Ovary (tissue), 9 donors: ENCODE results near the gene WDFY4. TPM values are rescaled to one million over a fixed set of nuclear protein-coding genes. Genes with fewer than 3 reads are reported as not detected.

Experiments
- DNase-seq, 5 donors: peaks; one replicate each; pipeline ENCODE4 v3.0.0-alpha.2; 2019 to 2020
- H3K27ac ChIP-seq, 2 donors: fragments of 200-600 bp; one replicate each; pipeline versions ENCODE4 v1.5.1 to v1.8.0; 2019 to 2022
- H3K27me3 ChIP-seq: fragments of 200-600 bp; one replicate; pipeline ENCODE4 v1.8.0; 2022
- H3K36me3 ChIP-seq: fragments of 200-600 bp; sonication (generic); one replicate; pipeline ENCODE4 v1.5.1; 2019
- H3K4me1 ChIP-seq: one replicate; pipeline ENCODE4 v1.8.1; 2013; ENCODE audit warnings: mild to moderate bottlenecking, moderate library complexity; ENCODE audit not compliant: insufficient read depth
- H3K4me3 ChIP-seq: fragments of 200-600 bp; sonication (generic); one replicate; pipeline ENCODE4 v1.5.1; 2017
- H3K9me3 ChIP-seq, 2 donors: fragments of 200-600 bp in 1 of 2; sonication (generic) in 1 of 2; one replicate each; pipeline versions ENCODE4 v1.5.1 to v1.8.1; 2013 to 2019; ENCODE audit warnings: mild to moderate bottlenecking in 1 of 2, moderate library complexity in 1 of 2
- CTCF ChIP-seq, 3 donors: fragments of 450-650 bp in 2 of 3; fragments of 200-600 bp in 1 of 3; IDR thresholded peaks; one replicate each; pipeline versions ENCODE4 v1.5.1 to v1.8.0; 2016 to 2022; ENCODE audit warnings: antibody characterized with exemption in 3 of 3, mild to moderate bottlenecking in 1 of 3
- EP300 ChIP-seq: sonication (generic); formaldehyde crosslinking; IDR thresholded peaks from one replicate; pipeline ENCODE4 v1.6.1; 2017; ENCODE audit warnings: antibody characterized with exemption
- POLR2A ChIP-seq: fragments of 450-650 bp; IDR thresholded peaks from one replicate; pipeline ENCODE4 v1.6.1; 2017; ENCODE audit warnings: antibody characterized with exemption, mild to moderate bottlenecking, moderate library complexity
- WGBS, 3 donors: extraction: QIAGEN DNeasy Blood & Tissue Kit in 1 of 3; methylation state at CpG; one replicate each; pipeline versions ENCODE4 v1.1.5 to v1.1.7; 2013 to 2017; 5-methylcytosine and 5-hydroxymethylcytosine counted together
- intact Hi-C, 4 donors: fragments of 100-400 bp; cut with DNase I; formaldehyde crosslinking; loops; one replicate each; pipeline versions ENCODE4 v1.11.0 to v1.15.1; 2022 to 2023
- polyA plus RNA-seq, 2 donors: library from polyadenylated mRNA; stranded (reverse); fragments of 200-250 nt in 1 of 2; fragments of 350-450 nt in 1 of 2; fragmentation: Illumina TruSeq in 1 of 2; extraction: RNeasy Lipid Tissue Mini Kit (QIAGEN cat#74804) in 1 of 2; gene quantifications; one replicate each; pipeline ENCODE4 v1.2.3, GENCODE V29; 2013 to 2014
- total RNA-seq, 7 donors: library from RNA; depleted of rRNA in 2 of 7; stranded (reverse); fragments of >200 nt in 2 of 7; fragmentation: NEBNext Ultra II Directional in 3 of 7; extraction: Animal tissue kit (Norgen Biotek cat#: 25700) in 3 of 7; gene quantifications; one replicate each; pipeline versions ENCODE4 v1.1.0 to v1.2.4, GENCODE V29; 2016 to 2023
- donor health status: DM: no; HTN: no; CAD: no; lungs with moderate emphysema.
- donor health status: DM: no; HTN: no; CAD: no.
- donor health status: Bipolar disorder and iron deficiency.
- donor health status: DM: yes; HTN: yes; CAD: no.
- donor health status: DM: no; HTN: no; CAD: no.
- donor health status: DM: yes; HTN: yes; CAD: no.

WDFY4 gene
- total and polyA plus RNA-seq, 9 donors: 0.54 to 4.2 (median 1.7) TPM

GRCh38 chr10:48792687-48793096 is 108.0 kb downstream of the WDFY4 start:
- Histone ChIP-seq H3K4me3 (no peak overlapping the region), H3K27me3 (no peaks in the 10 kb centered on the region), H3K36me3 (no peaks in the 10 kb centered on the region), H3K27ac (no peak overlapping the region), H3K4me1 (peaks cover 2% of the 10 kb centered on the region), H3K9me3 (no peaks in the 10 kb centered on the region)
- 40 to 56% (median 45%) methylated on average over 4 of the region's 4 CpGs for WGBS, 3 donors
- intact Hi-C loops: no loop called here
- DNase-seq: no peak
- TF ChIP-seq POLR2A: no peak

- Histone ChIP-seq H3K27ac (no peak overlapping the region), H3K4me3 (no peak overlapping the region), H3K27me3 (no peaks in the 10 kb centered on the region), H3K4me1 (peaks cover 2% of the 10 kb centered on the region), H3K9me3 (no peaks in the 10 kb centered on the region), H3K36me3 (no peaks in the 10 kb centered on the region)
- 86 to 92% (median 86%) methylated on average over 9 of the region's 9 CpGs for WGBS, 3 donors
- DNase-seq: no peak
- intact Hi-C loops: no loop called here
- TF ChIP-seq CTCF (IDR thresholded peaks at IDR 0.05): no peak
- TF ChIP-seq EP300: no peak
- TF ChIP-seq POLR2A: no peak
Observed at GRCh38 chr10:48794074-48794473, 109.4 kb downstream of the WDFY4 start.

GRCh38 chr10:48796713-48797245 is 112.1 kb downstream of the WDFY4 start:
- 96 to 100% (median 96%) methylated on average over 2 of the region's 2 CpGs for WGBS, 3 donors
- TF ChIP-seq CTCF (IDR thresholded peaks at IDR 0.05) (no peak), EP300 (no peak), POLR2A (no peak)
- no peaks in the 10 kb centered on the region for H3K36me3 ChIP-seq

GRCh38 chr10:48797830-48798229 is 113.2 kb downstream of the WDFY4 start:
- DNase-seq: no peak
- no peaks in the 10 kb centered on the region for H3K27me3 ChIP-seq
- no peaks in the 10 kb centered on the region for H3K9me3 ChIP-seq
- TF ChIP-seq CTCF (IDR thresholded peaks at IDR 0.05) (no peak), POLR2A (no peak), EP300 (no peak)
- H3K4me3 ChIP-seq: no peak overlapping the region
- H3K27ac ChIP-seq: no peak overlapping the region
- H3K36me3 ChIP-seq: no peaks in the 10 kb centered on the region
- intact Hi-C loops: no loop called here
- 87 to 90% (median 88%) methylated on average over 4 of the region's 4 CpGs for WGBS, 3 donors
- no peaks in the 10 kb centered on the region for H3K4me1 ChIP-seq

More at GRCh38 chr10:48796713-48797245, 112.1 kb downstream of the WDFY4 start:
- H3K9me3 ChIP-seq: no peaks in the 10 kb centered on the region
- H3K4me1 ChIP-seq: no peaks in the 10 kb centered on the region
- intact Hi-C loops: no loop called here
- H3K27me3 ChIP-seq: no peaks in the 10 kb centered on the region
- H3K4me3 ChIP-seq: no peak overlapping the region
- H3K27ac ChIP-seq: no peak overlapping the region
- DNase-seq: no peak

GRCh38 chr10:48798481-48799254 is 114.0 kb downstream of the WDFY4 start:
- Histone ChIP-seq H3K9me3 (no peaks in the 10 kb centered on the region), H3K4me1 (no peaks in the 10 kb centered on the region), H3K27me3 (no peaks in the 10 kb centered on the region), H3K36me3 (no peaks in the 10 kb centered on the region), H3K4me3 (no peak overlapping the region), H3K27ac (no peak overlapping the region)
- intact Hi-C loops: no loop called here
- no peak for DNase-seq
- 66 to 70% (median 70%) methylated on average over 5 of the region's 5 CpGs for WGBS, 3 donors
- TF ChIP-seq POLR2A: no peak
- no peak for TF ChIP-seq CTCF (IDR thresholded peaks at IDR 0.05)
- TF ChIP-seq EP300: no peak
